Prostate gland (tissue), 2 donors: ENCODE data around the gene FAM229B.

ENCODE experiments used
- CTCF ChIP-seq, 4 experiments: fragments of 200-600 bp in 2 of 4; fragments of 450-650 bp in 2 of 4; sonication (generic) in 2 of 4; IDR thresholded peaks; 1 replicate in 3 of 4; 2 replicates in 1 of 4; pipeline ENCODE4 v1.5.1; 2016 to 2019; ENCODE audit warnings: antibody characterized with exemption in 4 of 4, mild to moderate bottlenecking in 2 of 4, moderate library complexity in 2 of 4
- POLR2A ChIP-seq: fragments of 450-650 bp; IDR thresholded peaks from one replicate; pipeline ENCODE4 v1.6.1; 2016; ENCODE audit warnings: antibody characterized with exemption, mild to moderate bottlenecking
- POLR2AphosphoS5 ChIP-seq: sonication (generic); formaldehyde crosslinking; IDR thresholded peaks from one replicate; pipeline ENCODE4 v1.6.1; 2017; ENCODE audit warnings: antibody characterized with exemption

- no peak for TF ChIP-seq CTCF (IDR thresholded peaks at IDR 0.05)
- TF ChIP-seq POLR2A = no peak
- no peak for TF ChIP-seq POLR2AphosphoS5
Measured at GRCh38 chr6:112148103-112148502, 60.7 kb downstream of the FAM229B start.
